HG03135 (cell line): Measurements from ENCODE around the gene B3GNT2.
"Not testable (repeated sequence)": the region's sequence is repeated elsewhere in the genome, so short reads cannot be mapped to it uniquely, and the experiment has no call there.

Experiments used
- ATAC-seq: cut with Tn5 transposase; IDR thresholded peaks from one replicate; pipeline ENCODE4 v1.9.1; 2021; ENCODE audit warnings: mild to moderate bottlenecking, moderate library complexity; ENCODE audit not compliant: unreplicated experiment

B3GNT2 gene, protein sequence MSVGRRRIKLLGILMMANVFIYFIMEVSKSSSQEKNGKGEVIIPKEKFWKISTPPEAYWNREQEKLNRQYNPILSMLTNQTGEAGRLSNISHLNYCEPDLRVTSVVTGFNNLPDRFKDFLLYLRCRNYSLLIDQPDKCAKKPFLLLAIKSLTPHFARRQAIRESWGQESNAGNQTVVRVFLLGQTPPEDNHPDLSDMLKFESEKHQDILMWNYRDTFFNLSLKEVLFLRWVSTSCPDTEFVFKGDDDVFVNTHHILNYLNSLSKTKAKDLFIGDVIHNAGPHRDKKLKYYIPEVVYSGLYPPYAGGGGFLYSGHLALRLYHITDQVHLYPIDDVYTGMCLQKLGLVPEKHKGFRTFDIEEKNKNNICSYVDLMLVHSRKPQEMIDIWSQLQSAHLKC

DNA sequence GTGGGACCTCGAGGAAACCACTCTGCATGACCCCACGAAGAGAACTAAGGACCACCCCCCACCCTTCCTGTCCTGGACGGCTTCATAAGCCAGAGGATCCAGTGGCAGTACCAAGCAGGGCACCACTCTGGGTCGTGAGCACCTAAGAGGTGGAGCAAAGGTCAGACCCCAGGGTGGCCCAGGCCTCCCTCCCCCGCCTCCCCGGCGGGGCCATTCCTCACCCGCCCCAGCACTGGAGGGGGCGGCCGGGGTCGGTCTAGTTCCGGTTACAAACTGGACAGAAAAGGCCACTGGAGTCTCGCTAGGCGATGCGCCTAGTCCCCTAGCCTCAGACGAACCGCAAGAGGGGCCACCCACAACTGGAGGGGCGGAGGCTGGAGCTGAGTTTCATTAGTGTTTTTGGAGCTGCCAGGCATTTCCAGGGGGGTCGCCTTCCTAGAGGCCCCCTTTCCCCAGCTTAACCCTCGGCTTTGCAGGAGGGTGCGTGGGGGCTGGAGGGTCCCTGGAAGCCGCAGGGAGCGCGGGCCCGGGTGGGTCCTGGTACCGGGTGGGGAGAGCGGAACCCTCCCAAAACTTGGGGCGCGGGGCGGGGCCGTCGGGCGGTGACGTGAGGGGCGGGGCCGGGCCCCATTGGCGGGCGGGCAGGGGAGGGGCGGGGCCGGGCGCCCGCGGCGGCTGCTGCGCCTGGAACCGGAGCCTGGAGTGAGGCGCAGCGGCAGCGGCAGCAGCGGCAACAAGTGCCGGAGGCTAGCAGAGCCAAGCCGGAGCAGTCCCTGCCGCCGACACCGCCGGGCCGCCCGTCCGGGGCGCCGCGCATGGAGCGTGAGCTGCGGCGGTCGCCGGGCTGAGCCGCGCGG lies at the start of gene B3GNT2:
Gene B3GNT2 (plus strand): TSS at position 695 of the 857 bp plus-strand sequence. CDS start 26,106 bp downstream, outside the sequence.
- ATAC-seq: peak; percentile 54

DNA sequence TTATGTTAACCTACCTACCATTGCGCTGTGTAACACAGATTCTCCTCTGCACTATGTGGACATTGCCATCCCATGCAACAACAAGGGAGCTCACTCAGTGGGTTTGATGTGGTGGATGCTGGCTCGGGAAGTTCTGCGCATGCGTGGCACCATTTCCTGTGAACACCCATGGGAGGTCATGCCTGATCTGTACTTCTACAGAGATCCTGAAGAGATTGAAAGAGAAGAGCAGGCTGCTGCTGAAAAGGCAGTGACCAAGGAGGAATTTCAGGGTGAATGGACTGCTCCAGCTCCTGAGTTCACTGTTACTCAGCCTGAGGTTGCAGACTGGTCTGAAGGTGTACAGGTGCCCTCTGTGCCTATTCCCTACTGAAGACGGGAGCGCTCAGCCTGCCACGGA lies 49.1 kb upstream of the B3GNT2 start:
- not testable (repeated sequence) for ATAC-seq

DNA sequence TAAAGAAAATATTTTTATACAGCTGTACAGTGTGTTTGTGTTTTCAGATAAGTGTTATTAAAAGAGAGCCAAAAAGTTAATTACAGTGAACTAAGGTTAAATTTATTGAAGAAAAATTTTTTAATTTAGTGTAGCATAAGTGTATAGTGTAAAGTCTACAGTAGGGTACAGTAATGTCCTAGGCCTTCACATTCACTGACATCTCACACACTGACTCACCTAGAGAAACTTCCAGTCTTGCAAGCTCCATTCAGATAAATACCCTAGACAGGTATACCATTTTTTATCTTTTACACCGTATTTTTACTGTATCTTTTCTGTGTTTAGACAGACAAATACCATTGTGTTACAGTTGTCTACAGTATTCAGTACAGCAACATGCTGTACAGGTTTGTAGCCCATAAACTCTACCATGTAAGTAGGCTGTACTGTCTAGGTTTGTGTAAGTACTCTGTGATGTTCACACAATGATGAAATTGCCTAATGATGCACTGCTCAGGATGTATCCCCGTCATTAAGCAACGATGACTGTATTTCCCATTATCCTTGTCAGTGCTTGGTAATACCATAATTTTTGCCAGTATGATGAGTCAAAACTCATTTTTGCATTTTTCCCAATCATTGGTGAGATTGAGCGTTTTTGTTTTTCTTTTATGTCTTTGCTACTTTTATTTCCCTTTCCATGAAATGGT lies 48.2 kb upstream of the B3GNT2 start:
- ATAC-seq: no peak

DNA sequence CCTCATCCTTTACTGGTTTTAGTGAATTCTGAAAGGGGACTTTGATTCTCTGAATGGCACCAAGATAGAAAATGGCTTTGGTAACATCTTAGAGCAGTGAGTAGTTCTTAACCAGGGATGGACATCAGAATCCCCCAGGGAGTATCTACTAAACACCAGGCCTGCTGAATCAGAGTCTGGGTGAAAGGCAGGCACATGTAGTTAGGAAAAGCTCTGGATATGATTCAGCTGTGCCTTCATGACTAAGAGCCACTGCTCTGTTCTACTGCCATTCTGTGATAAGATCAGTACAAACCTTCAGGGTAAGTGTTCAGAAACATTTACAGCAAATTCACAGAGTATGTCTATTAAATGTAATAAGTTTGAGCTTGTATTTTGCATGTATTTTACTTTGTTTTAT lies 46.2 kb upstream of the B3GNT2 start:
- no peak for ATAC-seq

DNA sequence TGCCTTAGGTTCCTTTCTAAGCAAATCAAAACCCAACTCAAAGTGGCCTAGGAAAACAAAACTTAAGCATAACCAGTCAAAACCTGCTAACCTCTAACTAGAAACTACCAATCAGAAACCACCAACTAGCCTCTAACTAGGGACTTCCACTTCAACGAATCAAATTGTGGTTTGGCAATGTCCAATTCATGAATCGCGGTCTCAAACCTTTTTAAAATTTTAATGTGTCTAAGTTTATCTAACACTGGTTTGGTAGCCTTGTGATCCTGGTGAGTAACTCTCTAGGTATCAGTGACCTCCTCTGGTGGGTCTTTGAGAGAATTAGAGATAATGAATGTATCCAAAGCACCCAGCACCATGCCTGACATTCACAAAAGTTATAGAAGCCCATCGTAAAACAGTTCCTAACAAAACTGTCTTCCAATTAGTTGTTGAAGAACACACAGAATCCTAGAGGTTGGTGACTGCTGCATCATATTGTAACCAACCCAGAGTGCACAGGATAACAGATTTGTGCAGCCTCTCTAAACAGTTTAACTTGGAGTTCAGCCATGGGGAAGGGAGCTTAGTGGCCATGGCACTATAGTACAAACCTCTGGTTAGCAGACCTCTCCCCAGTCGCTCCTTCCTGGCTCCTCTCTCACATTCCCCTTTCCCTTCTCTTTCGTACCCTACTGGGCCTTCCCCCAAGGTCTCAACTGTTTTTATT lies 45.2 kb upstream of the B3GNT2 start:
- no peak for ATAC-seq

DNA sequence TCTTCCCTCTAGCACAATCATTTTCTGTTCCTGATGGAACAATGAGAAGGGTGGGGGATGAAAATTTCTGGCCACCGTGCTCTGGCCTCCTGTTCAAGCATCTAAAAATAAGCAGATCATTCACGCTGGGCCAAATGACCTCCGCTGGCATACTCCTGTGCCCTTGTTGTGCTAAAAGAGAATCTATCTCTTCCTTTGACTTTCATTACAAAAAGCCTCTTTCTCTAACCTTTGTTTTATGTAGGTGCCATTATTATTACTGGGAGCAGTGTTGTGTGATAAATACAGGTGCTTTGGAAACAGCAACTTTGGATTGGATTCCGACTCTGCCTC lies 44.6 kb upstream of the B3GNT2 start:
- no peak for ATAC-seq

DNA sequence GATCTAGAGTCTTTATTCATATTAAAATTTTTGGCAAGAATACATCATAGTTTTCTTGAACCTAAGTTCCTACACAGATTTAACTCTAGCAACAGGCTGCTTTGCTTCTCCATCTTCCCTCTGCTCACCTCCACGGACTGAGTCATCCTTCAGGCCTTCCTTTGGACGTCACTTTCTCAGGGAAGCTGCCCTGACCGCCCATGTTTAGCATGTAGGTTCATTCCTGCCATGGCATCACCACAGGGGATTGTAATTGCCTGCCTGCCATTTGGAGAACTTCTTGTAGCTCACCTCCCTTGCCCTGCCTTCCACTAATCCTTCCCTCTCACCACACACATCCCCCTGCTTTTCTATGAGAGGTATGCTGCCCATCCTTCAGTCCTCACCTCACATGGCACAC lies 43.9 kb upstream of the B3GNT2 start:
- no peak for ATAC-seq

DNA sequence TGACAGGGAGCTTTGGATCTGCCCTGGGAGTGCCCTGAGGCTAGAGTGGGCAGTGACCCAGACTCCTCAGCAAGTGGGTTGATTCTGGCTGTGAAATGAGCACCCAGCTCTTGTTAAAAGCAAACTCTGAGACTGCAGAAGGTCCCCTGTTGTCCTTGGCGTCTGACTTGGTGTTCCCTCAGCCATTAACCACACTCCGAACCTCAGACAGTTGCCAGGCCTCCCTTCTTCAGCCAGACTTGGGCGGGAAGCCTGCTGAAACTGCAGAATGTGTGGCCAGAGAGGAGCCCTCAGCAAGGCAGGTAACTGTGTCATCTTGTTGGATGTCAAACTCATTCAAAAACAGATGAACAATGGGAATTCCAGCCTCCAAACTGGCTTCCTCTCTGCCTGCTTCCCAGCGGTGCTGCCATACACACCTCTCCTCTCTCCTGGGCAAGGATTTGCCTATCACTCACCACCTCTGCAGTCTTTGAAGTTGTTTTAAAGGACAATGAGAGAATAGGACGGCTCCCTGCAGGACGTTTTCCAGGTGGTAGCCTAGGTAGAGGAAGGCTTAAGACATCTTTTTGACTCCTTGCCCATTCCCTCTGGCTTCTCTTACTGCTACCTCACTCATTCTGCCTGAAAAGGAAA lies 38.9 kb upstream of the B3GNT2 start:
- no peak for ATAC-seq

DNA sequence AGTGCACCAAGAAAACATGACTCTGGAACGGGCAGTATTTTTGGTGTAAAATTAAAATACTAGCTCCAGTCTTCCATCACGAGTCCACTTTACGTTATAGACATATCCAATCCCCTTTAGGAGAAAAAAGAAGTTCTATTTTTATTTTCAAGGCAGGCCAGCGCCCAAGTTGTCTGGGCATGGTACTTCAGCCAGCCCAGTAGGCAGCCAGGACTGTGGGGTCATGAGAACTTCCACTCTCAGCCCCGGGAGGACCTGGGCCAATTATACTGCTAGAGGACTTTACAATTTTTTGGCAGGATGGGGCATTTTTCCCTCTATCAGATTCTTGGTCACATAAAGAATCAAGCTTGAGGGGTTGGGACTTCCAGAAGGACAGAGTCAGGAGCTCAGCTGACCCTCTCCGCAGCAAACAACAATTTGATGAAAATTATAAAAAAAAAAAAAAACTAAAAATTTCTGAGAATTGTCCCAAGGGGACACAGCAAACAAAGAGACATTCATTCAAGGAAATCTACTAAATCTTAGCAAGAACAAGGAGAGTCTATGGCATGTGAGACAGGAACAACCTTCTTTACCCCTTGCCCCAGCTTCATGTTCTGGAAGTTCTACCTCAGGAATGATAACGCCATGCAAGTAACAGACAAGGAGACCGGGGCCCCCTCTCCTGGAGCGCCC lies 37.3 kb upstream of the B3GNT2 start:
- ATAC-seq: no peak

DNA sequence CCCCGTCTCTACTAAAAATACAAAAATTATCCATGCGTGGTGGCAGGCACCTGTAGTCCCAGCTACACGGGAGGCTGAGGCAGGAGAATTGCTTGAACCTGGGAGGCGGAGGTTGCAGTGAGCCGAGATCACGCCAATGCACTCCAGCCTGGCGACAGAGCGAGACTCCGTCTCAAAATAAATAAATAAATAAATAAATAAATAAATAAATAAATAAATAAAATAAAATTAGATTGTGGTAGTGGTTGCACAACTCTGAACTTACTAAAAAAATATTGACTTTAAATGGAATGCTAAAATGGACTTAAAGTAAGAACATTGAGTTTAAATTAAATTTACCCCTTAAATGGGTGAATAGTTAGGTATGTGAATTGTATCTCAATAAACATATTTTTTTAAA lies 35.2 kb upstream of the B3GNT2 start:
- ATAC-seq: not testable (repeated sequence)

DNA sequence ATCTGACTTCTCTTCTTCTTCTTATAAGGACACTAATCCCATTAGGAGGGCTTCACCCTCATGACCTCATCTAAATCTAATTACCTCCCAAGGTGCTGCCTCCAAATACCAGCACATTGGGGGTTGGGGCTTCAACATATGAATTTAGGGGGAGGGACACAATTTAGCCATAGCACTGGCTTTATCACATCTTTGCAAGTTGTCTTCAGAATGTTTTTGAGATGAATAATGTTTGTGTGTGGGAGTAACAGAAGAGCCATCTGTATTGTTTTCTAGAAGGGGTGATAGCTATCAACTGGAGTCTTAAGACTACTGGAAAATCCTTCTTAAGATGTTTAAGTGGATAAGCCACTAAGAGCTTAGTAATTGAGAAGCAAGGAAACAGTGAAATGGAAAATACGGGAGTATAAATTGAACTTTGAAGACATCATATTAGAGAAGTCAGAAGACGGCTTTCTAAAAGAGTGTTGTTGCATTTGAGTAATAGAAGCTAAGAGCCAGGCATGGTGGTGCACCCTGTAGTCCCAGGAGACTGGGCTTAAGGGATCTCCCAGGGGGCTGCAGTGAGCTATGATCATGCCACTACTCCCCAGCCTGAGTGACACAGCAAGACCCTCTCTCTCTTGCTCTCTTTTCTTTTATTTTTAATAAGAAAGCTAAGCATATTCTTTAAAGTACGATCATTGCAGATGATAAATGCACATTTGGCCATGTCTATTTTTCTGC lies 32.6 kb upstream of the B3GNT2 start:
- no peak for ATAC-seq

DNA sequence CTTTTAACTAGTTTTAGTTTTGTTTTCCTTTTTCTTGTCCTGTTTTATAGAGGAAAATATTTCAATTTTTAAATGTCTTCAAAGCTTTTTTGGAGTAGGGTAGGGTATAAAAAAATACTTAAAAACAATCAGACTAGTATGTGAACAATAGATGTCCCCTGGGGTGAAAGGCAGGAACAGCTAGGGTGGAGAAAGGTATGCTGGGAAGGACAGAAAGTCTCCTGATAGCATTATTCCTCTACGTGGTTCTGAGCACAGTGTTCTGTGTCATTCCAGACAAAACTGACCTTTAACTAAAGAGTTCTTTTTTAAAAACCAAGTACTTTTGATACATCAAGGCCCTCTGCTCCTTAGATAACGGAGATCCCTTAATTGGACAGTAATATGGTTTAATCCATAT lies 32.1 kb upstream of the B3GNT2 start:
- no peak for ATAC-seq

DNA sequence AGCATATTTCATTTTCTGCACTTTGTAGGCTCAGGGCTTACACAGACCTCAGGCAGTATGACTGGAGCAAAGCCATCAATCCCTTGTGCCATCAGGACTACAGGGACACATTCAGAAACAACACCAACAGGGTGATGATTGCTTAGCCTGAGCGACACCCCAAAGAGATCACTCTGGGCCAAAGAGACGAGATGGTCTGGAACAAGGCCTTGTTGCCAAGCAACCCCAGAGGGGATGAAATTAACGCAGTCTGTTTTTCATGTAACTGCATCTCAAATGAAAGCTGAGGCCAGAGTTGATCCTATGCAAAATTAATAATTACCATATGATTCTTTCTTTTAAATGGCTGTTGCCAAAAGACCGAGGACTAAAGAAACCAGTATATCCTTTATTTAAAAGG lies 20.2 kb upstream of the B3GNT2 start:
- no peak for ATAC-seq

DNA sequence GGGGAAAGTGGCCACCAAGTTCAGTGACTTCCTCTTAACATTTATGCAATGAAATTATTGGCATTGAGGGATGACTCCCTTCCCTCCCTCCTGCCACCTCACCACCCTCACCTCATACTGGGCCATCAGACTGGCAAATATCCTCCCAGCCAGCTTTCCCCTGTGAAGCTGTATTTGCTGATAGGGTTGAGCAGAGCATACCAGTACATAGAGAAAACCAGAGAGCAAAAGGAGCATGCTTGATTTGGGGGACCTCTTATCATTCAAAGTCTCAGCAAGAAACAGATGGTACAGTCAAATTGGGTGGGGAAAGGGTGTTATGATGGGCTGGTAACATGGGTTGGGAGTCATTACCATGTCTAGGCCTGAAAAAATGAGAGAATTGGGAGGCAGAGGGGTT lies 19.1 kb upstream of the B3GNT2 start:
- no peak for ATAC-seq

DNA sequence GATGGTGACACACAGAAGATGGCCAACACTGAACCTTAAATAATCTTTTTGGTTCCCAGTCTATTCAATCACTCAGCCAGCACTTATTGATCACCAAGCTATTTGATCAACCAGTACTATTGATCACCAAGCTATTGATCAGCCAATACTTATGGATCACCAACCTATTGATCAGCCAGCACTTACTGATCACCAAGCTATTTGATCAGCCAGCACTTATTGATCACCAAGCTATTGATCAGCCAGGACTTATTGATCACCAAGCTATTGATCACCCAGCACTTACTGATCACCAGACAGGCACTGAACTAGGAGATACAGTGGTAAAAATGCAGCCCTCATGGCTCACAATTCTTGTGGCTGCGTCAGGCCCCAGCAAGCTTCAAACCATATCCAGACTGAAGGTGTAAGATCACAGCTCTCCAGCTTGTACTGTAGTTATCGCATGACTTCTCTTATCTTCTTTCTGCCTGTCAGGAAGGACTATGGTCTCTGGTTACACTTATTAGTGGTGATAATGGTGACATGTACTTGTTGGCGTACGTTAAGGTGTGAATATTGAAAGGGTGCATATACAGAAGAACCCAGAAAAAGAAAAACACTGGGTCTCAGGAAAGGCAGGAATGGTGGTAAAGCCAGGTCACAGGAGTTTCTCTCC lies 18.4 kb upstream of the B3GNT2 start:
- ATAC-seq: no peak

DNA sequence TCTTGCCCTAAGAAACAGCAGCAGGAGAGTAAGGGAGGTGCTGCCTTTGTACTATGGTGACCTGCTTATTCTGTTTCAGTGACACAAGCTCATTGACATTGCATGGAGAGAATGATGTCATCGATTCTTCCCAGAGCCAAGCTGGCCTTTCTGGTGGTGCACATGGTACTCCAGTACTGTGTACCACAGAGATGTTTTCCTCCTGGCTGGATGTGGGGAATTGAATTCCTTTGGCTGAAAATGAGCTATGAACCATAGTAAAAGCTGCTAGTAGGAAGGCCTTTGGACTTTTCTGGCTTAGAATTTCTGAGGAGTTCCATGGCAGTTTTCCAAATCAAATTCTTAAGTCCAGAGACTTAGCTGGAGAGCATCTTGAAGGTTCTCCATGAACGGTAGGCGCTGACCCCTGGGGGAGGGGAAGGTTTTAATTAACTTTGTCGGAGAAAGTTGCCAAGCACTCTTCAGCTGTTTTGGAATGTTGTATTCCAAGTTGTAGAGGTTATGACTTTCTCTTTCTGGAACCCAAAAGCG lies 17.1 kb upstream of the B3GNT2 start:
- ATAC-seq: no peak

DNA sequence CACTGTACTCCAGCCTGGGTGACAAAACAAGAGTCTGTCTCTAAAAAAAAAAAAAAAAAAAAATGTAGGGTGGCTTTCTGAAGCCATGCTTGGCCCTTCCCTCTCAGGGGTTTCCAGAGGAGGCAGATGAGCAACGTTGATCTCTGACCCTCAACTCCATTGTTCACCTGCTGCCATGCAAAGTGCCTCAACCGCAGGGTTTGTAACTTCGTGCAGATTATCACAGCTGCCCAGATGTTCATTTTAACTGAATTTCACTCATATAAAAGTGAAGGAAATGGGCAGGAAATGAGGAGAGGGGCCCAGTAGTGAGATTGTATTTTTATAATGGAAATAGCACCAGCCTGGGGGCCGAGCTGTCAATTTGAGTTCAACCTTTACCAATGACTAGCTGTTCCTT lies 14.9 kb upstream of the B3GNT2 start:
- peak; percentile 60 for ATAC-seq

DNA sequence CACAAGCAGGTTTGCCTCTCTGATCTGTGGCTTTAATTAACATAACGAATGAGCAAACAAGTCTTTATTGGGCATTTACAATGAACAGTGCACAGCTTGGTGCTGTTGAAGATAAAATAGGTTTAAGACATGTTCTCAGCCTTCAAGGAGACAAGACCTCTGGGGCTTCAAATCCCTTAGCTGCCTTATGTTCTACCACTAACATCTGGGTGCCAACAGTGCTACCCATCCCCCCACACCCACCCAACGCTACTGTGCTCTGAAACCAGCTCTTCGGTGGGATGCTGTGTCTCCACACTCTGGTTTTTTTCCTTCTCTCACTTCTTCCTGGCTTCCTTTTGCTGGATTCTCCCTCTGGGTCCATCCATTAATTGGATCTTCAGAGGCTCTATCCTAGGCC lies 14.1 kb upstream of the B3GNT2 start:
- ATAC-seq: no peak
